IgD-negative memory B cell (primary cell): ENCODE measurements around the gene CYS1. TPM values are rescaled to one million over a fixed set of nuclear protein-coding genes. Genes with fewer than 3 reads are reported as not detected.
"Not testable (repeated sequence)": the region's sequence is repeated elsewhere in the genome, so short reads cannot be mapped to it uniquely, and the experiment has no call there.

ENCODE experiments used
- H3K27ac Mint-ChIP-seq, 3 donors: one replicate each; pipeline ENCODE4 v1.8.0; 2020 to 2022; ENCODE audit warnings: mild to moderate bottlenecking in 3 of 3, mixed read lengths in 3 of 3, moderate library complexity in 1 of 3
- H3K27me3 Mint-ChIP-seq: one replicate; pipeline ENCODE4 v1.8.0; 2021; ENCODE audit warnings: mixed read lengths
- H3K36me3 Mint-ChIP-seq: one replicate; pipeline ENCODE4 v1.8.0; 2020; ENCODE audit warnings: mild to moderate bottlenecking, mixed read lengths
- H3K4me1 Mint-ChIP-seq, 3 donors: one replicate each; pipeline ENCODE4 v1.8.0; 2020 to 2022; ENCODE audit warnings: mixed read lengths in 3 of 3, mild to moderate bottlenecking in 1 of 3
- H3K4me3 Mint-ChIP-seq, 4 donors: one replicate each; pipeline ENCODE4 v1.8.0; 2020 to 2022; ENCODE audit warnings: mild to moderate bottlenecking in 4 of 4, mixed read lengths in 4 of 4, moderate library complexity in 3 of 4
- H3K9me3 Mint-ChIP-seq, 3 donors: one replicate each; pipeline ENCODE4 v1.8.0; 2020 to 2021; ENCODE audit warnings: mixed read lengths in 3 of 3, mild to moderate bottlenecking in 1 of 3
- polyA plus RNA-seq: library from polyadenylated mRNA; unstranded; fragments of 300-500 nt; fragmentation: Illumina TruSeq; gene quantifications from one replicate; pipeline ENCODE4 v1.2.3, GENCODE V29; 2021

CYS1 gene
- polyA plus RNA-seq, 1 donor from 2014 or later, result not detected

GRCh38 chr2:10104906-10105305, 24.7 kb upstream of the CYS1 start:
- H3K27ac Mint-ChIP-seq, H3K4me1 Mint-ChIP-seq, H3K4me3 Mint-ChIP-seq, H3K36me3 Mint-ChIP-seq, H3K27me3 Mint-ChIP-seq, H3K9me3 Mint-ChIP-seq: not testable (repeated sequence)

GRCh38 chr2:10103179-10103578, 23.0 kb upstream of the CYS1 start:
- peaks cover 10% of the 10 kb centered on the region for H3K27me3 Mint-ChIP-seq
- no peak overlapping the region for H3K27ac Mint-ChIP-seq
- H3K9me3 Mint-ChIP-seq, result peaks cover 5 to 8% (median 6%) of the 10 kb centered on the region in 3 donors
- H3K4me3 Mint-ChIP-seq, result no peak overlapping the region
- peaks cover 0 to 2% (median 0%) of the 10 kb centered on the region in 3 donors for H3K4me1 Mint-ChIP-seq
- peaks cover 2% of the 10 kb centered on the region for H3K36me3 Mint-ChIP-seq

GRCh38 chr2:10101491-10101890, 21.3 kb upstream of the CYS1 start:
- peaks cover 0 to 2% (median 0%) of the 10 kb centered on the region in 3 donors for H3K4me1 Mint-ChIP-seq
- peaks cover 0 to 3% (median 0%) of the 10 kb centered on the region in 3 donors for H3K9me3 Mint-ChIP-seq
- H3K4me3 Mint-ChIP-seq, result no peak overlapping the region
- peaks cover 10% of the 10 kb centered on the region for H3K27me3 Mint-ChIP-seq
- H3K27ac Mint-ChIP-seq, result peak overlapping the region in 1 of 3 donors; percentile 17
- peaks cover 2% of the 10 kb centered on the region for H3K36me3 Mint-ChIP-seq

GRCh38 chr2:10097352-10098148, 17.3 kb upstream of the CYS1 start:
- no peak overlapping the region for H3K4me3 Mint-ChIP-seq
- no peaks in the 10 kb centered on the region for H3K4me1 Mint-ChIP-seq
- H3K9me3 Mint-ChIP-seq, result no peaks in the 10 kb centered on the region
- peaks cover 21% of the 10 kb centered on the region for H3K27me3 Mint-ChIP-seq
- H3K36me3 Mint-ChIP-seq, result no peaks in the 10 kb centered on the region
- peak overlapping the region in 1 of 3 donors; percentile 48 for H3K27ac Mint-ChIP-seq

GRCh38 chr2:10096641-10097040, 16.4 kb upstream of the CYS1 start:
- no peaks in the 10 kb centered on the region for H3K4me1 Mint-ChIP-seq

GRCh38 chr2:10095175-10095574, 15.0 kb upstream of the CYS1 start:
- Mint-ChIP-seq H3K9me3 (peaks cover 0 to 2% (median 2%) of the 10 kb centered on the region in 3 donors), H3K4me1 (peaks cover under 1 to 3% (median 3%) of the 10 kb centered on the region in 3 donors), H3K36me3 (no peaks in the 10 kb centered on the region), H3K27ac (no peak overlapping the region), H3K4me3 (no peak overlapping the region), H3K27me3 (peaks cover 28% of the 10 kb centered on the region)

More at GRCh38 chr2:10096641-10097040, 16.4 kb upstream of the CYS1 start:
- Mint-ChIP-seq H3K4me3 (no peak overlapping the region), H3K36me3 (no peaks in the 10 kb centered on the region), H3K27me3 (peaks cover 25% of the 10 kb centered on the region), H3K27ac (no peak overlapping the region), H3K9me3 (peaks cover 0 to 2% (median 0%) of the 10 kb centered on the region in 3 donors)

- peaks cover 3 to 7% (median 6%) of the 10 kb centered on the region in 3 donors for H3K4me1 Mint-ChIP-seq
- no peaks in the 10 kb centered on the region for H3K36me3 Mint-ChIP-seq
- H3K27me3 Mint-ChIP-seq, result peaks cover 27% of the 10 kb centered on the region
- H3K4me3 Mint-ChIP-seq, result peak overlapping the region in 1 of 4 donors; percentile 28
- no peak overlapping the region for H3K27ac Mint-ChIP-seq
- peaks cover 0 to 2% (median 2%) of the 10 kb centered on the region in 3 donors for H3K9me3 Mint-ChIP-seq
Observed at GRCh38 chr2:10094271-10094814, 14.1 kb upstream of the CYS1 start.

- H3K4me1 Mint-ChIP-seq, H3K9me3 Mint-ChIP-seq, H3K27ac Mint-ChIP-seq, H3K36me3 Mint-ChIP-seq: not testable (repeated sequence)
- peaks cover 28% of the 10 kb centered on the region for H3K27me3 Mint-ChIP-seq
- peak overlapping the region; percentile 63 to 92 (median 70) for H3K4me3 Mint-ChIP-seq
Observed at GRCh38 chr2:10091889-10092244, 11.7 kb upstream of the CYS1 start.

GRCh38 chr2:10091182-10091888, 11.1 kb upstream of the CYS1 start:
- Mint-ChIP-seq H3K36me3 (no peaks in the 10 kb centered on the region), H3K4me3 (peak overlapping the region; percentile 75 to 93 (median 86)), H3K9me3 (peaks cover 0 to 2% (median 2%) of the 10 kb centered on the region in 3 donors), H3K27me3 (peaks cover 30% of the 10 kb centered on the region), H3K4me1 (peaks cover 3 to 7% (median 6%) of the 10 kb centered on the region in 3 donors), H3K27ac (no peak overlapping the region)

- Mint-ChIP-seq H3K9me3 (peaks cover 0 to 2% (median 2%) of the 10 kb centered on the region in 3 donors), H3K27me3 (peaks cover 32% of the 10 kb centered on the region), H3K36me3 (no peaks in the 10 kb centered on the region), H3K4me3 (peak overlapping the region in 1 of 4 donors; percentile 44), H3K27ac (peak overlapping the region in 1 of 3 donors; percentile 16), H3K4me1 (peaks cover 3 to 7% (median 6%) of the 10 kb centered on the region in 3 donors)
Observed at GRCh38 chr2:10089565-10090190, 9.5 kb upstream of the CYS1 start.

GRCh38 chr2:10087360-10087759, 7.1 kb upstream of the CYS1 start:
- Mint-ChIP-seq H3K9me3 (peaks cover 0 to 2% (median 2%) of the 10 kb centered on the region in 3 donors), H3K27ac (no peak overlapping the region), H3K4me1 (peaks cover 9 to 15% (median 15%) of the 10 kb centered on the region in 3 donors), H3K36me3 (no peaks in the 10 kb centered on the region), H3K4me3 (no peak overlapping the region), H3K27me3 (peaks cover 43% of the 10 kb centered on the region)

GRCh38 chr2:10086950-10087349, 6.7 kb upstream of the CYS1 start:
- Mint-ChIP-seq H3K27me3 (peaks cover 45% of the 10 kb centered on the region), H3K36me3 (no peaks in the 10 kb centered on the region)

GRCh38 chr2:10085668-10086059, 5.5 kb upstream of the CYS1 start:
- Mint-ChIP-seq H3K4me3 (no peak overlapping the region), H3K4me1 (peaks cover 9 to 21% (median 20%) of the 10 kb centered on the region in 3 donors), H3K27me3 (peaks cover 50% of the 10 kb centered on the region), H3K36me3 (no peaks in the 10 kb centered on the region), H3K27ac (no peak overlapping the region), H3K9me3 (no peaks in the 10 kb centered on the region)

More at GRCh38 chr2:10086950-10087349, 6.7 kb upstream of the CYS1 start:
- peaks cover 0 to 2% (median under 1%) of the 10 kb centered on the region in 3 donors for H3K9me3 Mint-ChIP-seq
- no peak overlapping the region for H3K27ac Mint-ChIP-seq
- H3K4me3 Mint-ChIP-seq, result no peak overlapping the region
- peaks cover 9 to 15% (median 15%) of the 10 kb centered on the region in 3 donors for H3K4me1 Mint-ChIP-seq

- Mint-ChIP-seq H3K27me3 (peaks cover 51% of the 10 kb centered on the region), H3K4me1 (peaks cover 9 to 20% (median 19%) of the 10 kb centered on the region in 3 donors), H3K4me3 (no peak overlapping the region), H3K27ac (no peak overlapping the region), H3K9me3 (no peaks in the 10 kb centered on the region), H3K36me3 (no peaks in the 10 kb centered on the region)
Observed at GRCh38 chr2:10085043-10085667, 4.9 kb upstream of the CYS1 start.
